ENCODE measurements around the gene TMEM273. TPM values are rescaled to one million over a fixed set of nuclear protein-coding genes. Genes with fewer than 3 reads are reported as not detected.

TMEM273 gene
- total and polyA plus RNA-seq, 2 of the 4 experiments (the other 2 are of a cell fraction): not detected

GRCh38 chr10:49177391-49178355, 10.5 kb downstream of the TMEM273 start (continued):
- TF ChIP-seq NFE2L2 (IDR thresholded peaks at IDR 0.05; ENCODE audit: low read depth, low read length): peak; percentile 35; the same call in 1 of the 2 replicates
- peak; percentile 50 for TF ChIP-seq CEBPB (IDR thresholded peaks at IDR 0.05; ENCODE audit: low read depth, low read length)
- no peak for TF ChIP-seq MAZ (IDR thresholded peaks at IDR 0.05; ENCODE audit: borderline replicate concordance, low read depth, low read length)
